ENCODE results near the gene BIN1. TPM values are rescaled to one million over a fixed set of nuclear protein-coding genes. Genes with fewer than 3 reads are reported as not detected.
A peak's percentile ranks its signal among the peaks of the same experiment; 100 is the strongest.

Gene BIN1
- total RNA-seq, 1 experiment from 2014 or later: 34.1 TPM

DNA sequence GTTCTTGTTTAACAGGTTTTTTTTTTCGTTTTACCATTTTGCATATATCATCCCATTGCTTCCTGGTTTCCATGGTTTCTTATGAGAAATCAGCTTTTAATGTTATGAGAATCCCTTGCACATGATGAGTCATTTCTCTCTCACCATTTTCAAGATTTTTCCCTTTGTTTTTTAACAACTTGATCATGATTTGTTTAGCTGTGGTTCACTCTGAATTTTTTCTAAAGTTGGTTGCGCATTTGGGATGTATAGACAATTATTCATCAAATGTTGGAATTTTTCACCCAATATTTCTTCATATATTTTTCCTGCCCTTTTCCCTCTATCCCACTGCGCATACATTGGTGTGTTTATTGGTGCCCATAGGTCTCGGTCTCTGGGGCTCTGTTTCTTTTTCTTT lies 42.4 kb upstream of the BIN1 start:
- Histone ChIP-seq H3K27me3 (replicated peaks; ENCODE audit: insufficient read depth, low read depth, low read length, poor library complexity) (no peaks in the 10 kb centered on the region), H3K4me1 (ENCODE audit: insufficient read depth, low read length, poor library complexity, severe bottlenecking) (no peaks in the 10 kb centered on the region), H3K27ac (ENCODE audit: low read depth, low read length, poor library complexity, severe bottlenecking) (no peak overlapping the region), H3K4me3 (ENCODE audit: low read depth, low read length, poor library complexity, severe bottlenecking) (no peak overlapping the region), H3K9me3 (ENCODE audit: low read depth, low read length, poor library complexity, severe bottlenecking) (no peaks in the 10 kb centered on the region), H3K36me3 (ENCODE audit: insufficient read depth, low read length, poor library complexity, severe bottlenecking) (no peaks in the 10 kb centered on the region)
- intact Hi-C loops (cut with micrococcal nuclease; ENCODE audit: unreplicated experiment): no loop called here
- CTCF ChIA-PET: no interaction called here
- TF ChIP-seq EZH2 (IDR thresholded peaks at IDR 0.05; ENCODE audit: borderline replicate concordance, low read depth, low read length, poor library complexity, severe bottlenecking): no peak
- TF ChIP-seq, protein P1, sequence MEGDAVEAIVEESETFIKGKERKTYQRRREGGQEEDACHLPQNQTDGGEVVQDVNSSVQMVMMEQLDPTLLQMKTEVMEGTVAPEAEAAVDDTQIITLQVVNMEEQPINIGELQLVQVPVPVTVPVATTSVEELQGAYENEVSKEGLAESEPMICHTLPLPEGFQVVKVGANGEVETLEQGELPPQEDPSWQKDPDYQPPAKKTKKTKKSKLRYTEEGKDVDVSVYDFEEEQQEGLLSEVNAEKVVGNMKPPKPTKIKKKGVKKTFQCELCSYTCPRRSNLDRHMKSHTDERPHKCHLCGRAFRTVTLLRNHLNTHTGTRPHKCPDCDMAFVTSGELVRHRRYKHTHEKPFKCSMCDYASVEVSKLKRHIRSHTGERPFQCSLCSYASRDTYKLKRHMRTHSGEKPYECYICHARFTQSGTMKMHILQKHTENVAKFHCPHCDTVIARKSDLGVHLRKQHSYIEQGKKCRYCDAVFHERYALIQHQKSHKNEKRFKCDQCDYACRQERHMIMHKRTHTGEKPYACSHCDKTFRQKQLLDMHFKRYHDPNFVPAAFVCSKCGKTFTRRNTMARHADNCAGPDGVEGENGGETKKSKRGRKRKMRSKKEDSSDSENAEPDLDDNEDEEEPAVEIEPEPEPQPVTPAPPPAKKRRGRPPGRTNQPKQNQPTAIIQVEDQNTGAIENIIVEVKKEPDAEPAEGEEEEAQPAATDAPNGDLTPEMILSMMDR (conservative IDR thresholded peaks at IDR 0.05; ENCODE audit: low read depth, low read length): no peak
- POLR2A ChIA-PET (ENCODE audit: low non-redundant PET): no interaction called here
- DNase-seq (ENCODE audit: low spot score): peak; percentile 45
- no TSS peak for BruUV-seq (replicated peaks)

DNA sequence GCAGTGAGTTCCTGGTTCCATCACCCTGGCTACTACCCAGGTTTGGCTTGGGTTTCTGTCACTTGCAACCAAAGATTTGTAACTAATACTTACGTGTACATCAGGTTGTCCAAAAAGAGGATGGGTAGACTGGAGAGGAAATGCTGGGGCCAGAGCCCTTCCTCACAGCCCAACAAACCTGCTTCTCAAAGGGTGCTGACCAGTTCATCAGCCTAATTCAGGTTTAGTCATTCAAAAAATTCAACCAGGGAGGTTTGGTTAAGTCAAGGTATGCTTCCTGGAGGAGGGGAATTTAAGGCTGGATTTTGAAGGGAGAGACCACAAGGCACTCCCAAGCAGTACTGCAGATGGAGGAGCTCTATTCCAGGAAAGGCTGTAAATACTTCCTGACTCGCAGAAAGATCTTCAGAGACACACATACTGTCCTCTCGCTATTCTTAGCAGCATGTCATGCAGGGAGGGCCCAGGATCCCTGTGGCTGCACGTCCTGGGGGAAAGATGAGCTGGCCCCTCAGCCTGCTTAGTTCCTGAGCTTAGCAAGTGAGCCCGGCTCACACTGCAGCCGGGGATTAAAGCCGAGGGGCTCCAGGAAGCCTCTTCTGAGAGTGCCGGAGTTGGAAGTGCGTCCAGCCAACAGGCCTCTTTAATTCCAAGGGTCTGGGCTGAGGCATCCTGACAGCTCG lies 40.0 kb upstream of the BIN1 start:
- no peak for DNase-seq (ENCODE audit: low spot score)
- no peaks in the 10 kb centered on the region for H3K4me1 ChIP-seq (ENCODE audit: insufficient read depth, low read length, poor library complexity, severe bottlenecking)
- H3K9me3 ChIP-seq (ENCODE audit: low read depth, low read length, poor library complexity, severe bottlenecking): no peaks in the 10 kb centered on the region
- H3K27me3 ChIP-seq (replicated peaks; ENCODE audit: insufficient read depth, low read depth, low read length, poor library complexity): no peaks in the 10 kb centered on the region
- H3K36me3 ChIP-seq (ENCODE audit: insufficient read depth, low read length, poor library complexity, severe bottlenecking): no peaks in the 10 kb centered on the region
- BruUV-seq (replicated peaks): no TSS peak
- intact Hi-C loops (cut with micrococcal nuclease; ENCODE audit: unreplicated experiment): no loop called here
- H3K27ac ChIP-seq (ENCODE audit: low read depth, low read length, poor library complexity, severe bottlenecking): no peak overlapping the region
- CTCF ChIA-PET: no interaction called here
- POLR2A ChIA-PET (ENCODE audit: low non-redundant PET): no interaction called here
- H3K4me3 ChIP-seq (ENCODE audit: low read depth, low read length, poor library complexity, severe bottlenecking): no peak overlapping the region
- TF ChIP-seq, protein P1 (conservative IDR thresholded peaks at IDR 0.05; ENCODE audit: low read depth, low read length): no peak
- no peak for TF ChIP-seq EZH2 (IDR thresholded peaks at IDR 0.05; ENCODE audit: borderline replicate concordance, low read depth, low read length, poor library complexity, severe bottlenecking)

DNA sequence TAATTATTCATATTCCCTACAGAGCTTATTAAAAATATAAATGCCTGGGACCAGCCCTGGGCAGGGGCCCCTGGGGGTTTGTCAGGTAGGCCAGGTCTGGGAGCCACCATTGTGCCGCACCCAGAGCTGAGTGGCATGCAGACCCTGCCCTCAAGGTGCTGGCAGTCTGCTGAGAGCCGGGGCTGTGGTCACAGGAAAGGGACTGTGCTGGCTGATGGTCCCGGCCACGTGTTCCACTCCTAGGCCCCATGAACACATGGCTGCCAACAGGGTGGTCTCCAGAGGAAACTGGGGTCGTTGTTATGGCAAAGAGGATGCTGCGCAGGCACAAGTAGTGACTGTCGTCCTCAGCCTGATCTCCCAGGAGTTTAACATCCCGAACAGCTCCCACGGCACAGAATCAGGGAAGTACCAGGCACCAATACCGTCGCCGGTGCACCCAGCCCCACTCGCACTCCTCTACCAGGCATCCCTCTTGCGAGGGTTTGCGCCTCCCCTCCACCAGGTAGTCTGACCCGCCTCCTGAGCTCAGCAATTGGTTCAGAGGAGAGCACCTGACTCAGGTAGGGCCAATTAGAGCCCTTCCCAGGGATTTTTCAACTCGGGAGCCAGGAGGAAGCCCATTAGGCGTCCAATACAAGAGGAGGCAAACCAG lies 39.2 kb upstream of the BIN1 start:
- no peak for TF ChIP-seq EZH2 (IDR thresholded peaks at IDR 0.05; ENCODE audit: borderline replicate concordance, low read depth, low read length, poor library complexity, severe bottlenecking)
- TF ChIP-seq, protein P1 (conservative IDR thresholded peaks at IDR 0.05; ENCODE audit: low read depth, low read length): no peak
- BruUV-seq (replicated peaks): no TSS peak
- Histone ChIP-seq H3K4me1 (ENCODE audit: insufficient read depth, low read length, poor library complexity, severe bottlenecking) (no peaks in the 10 kb centered on the region), H3K4me3 (ENCODE audit: low read depth, low read length, poor library complexity, severe bottlenecking) (no peak overlapping the region), H3K27me3 (replicated peaks; ENCODE audit: insufficient read depth, low read depth, low read length, poor library complexity) (no peaks in the 10 kb centered on the region), H3K27ac (ENCODE audit: low read depth, low read length, poor library complexity, severe bottlenecking) (no peak overlapping the region), H3K9me3 (ENCODE audit: low read depth, low read length, poor library complexity, severe bottlenecking) (no peaks in the 10 kb centered on the region), H3K36me3 (ENCODE audit: insufficient read depth, low read length, poor library complexity, severe bottlenecking) (no peaks in the 10 kb centered on the region)
- POLR2A ChIA-PET (ENCODE audit: low non-redundant PET): no interaction called here
- CTCF ChIA-PET: no interaction called here
- intact Hi-C loops (cut with micrococcal nuclease; ENCODE audit: unreplicated experiment): no loop called here
- no peak for DNase-seq (ENCODE audit: low spot score)

All from A673 (cell line).